B cell (primary cell): ENCODE measurements around the gene CCL26. TPM values are rescaled to one million over a fixed set of nuclear protein-coding genes. Genes with fewer than 3 reads are reported as not detected.

Experiments used
- ATAC-seq: fragments of 200-7000 bp; cut with Tn5 transposase; one replicate; pipeline ENCODE4 v1.10.0; 2021; ENCODE audit warnings: low read depth, mild to moderate bottlenecking, moderate number of reproducible peaks, moderate library complexity
- CTCF ChIA-PET: fragments of 350-600 bp; sonication (Branson Sonifier 250); formaldehyde crosslinking; loops from one replicate; lab custom pipeline; 2021; ENCODE audit warnings: antibody characterized with exemption, inconsistent platforms; lab: Charles Lee
- POLR2A ChIA-PET: fragments of 350-600 bp; sonication (Branson Sonifier 250); formaldehyde crosslinking; loops from one replicate; lab custom pipeline; 2021; ENCODE audit warnings: antibody characterized with exemption; lab: Charles Lee
- DNase-seq: peaks from one replicate; pipeline ENCODE4 v3.0.0; 2013
- H2AFZ ChIP-seq: 2 replicates; pipeline ENCODE4 v1.6.1; 2012; ENCODE audit warnings: mild to moderate bottlenecking, low read depth, low read length; ENCODE audit not compliant: insufficient read depth, poor library complexity, severe bottlenecking
- H3K27ac ChIP-seq, 2 donors: 1 replicate in 1 of 2; 2 replicates in 1 of 2; pipeline ENCODE4 v1.5.1; 2012 to 2013; ENCODE audit warnings: low read length in 2 of 2, mild to moderate bottlenecking in 2 of 2, moderate library complexity in 1 of 2
- H3K27me3 ChIP-seq, 4 experiments: fragments of 200-600 bp in 1 of 4; sonication (generic) in 1 of 4; replicated peaks in 1 of 4; 1 replicate in 2 of 4; 2 replicates in 2 of 4; pipeline versions ENCODE4 v1.6.1 to v1.7.0; 2013 to 2016; ENCODE audit warnings: low read length in 3 of 4, mild to moderate bottlenecking in 2 of 4, mixed read lengths in 1 of 4, moderate library complexity in 1 of 4; ENCODE audit not compliant: insufficient read depth in 4 of 4, control insufficient read depth in 3 of 4; ENCODE audit errors: control extremely low read depth in 1 of 4
- H3K36me3 ChIP-seq, 2 experiments: replicated peaks in 1 of 2; 1 replicate in 1 of 2; 2 replicates in 1 of 2; pipeline versions ENCODE4 v1.6.1 to v1.7.1; 2013; ENCODE audit warnings: low read length in 1 of 2; ENCODE audit not compliant: insufficient read depth in 2 of 2, control insufficient read depth in 1 of 2; ENCODE audit errors: control extremely low read depth in 1 of 2, extremely low read depth in 1 of 2
- H3K4me1 ChIP-seq, 2 donors: fragments of 200-600 bp in 1 of 2; sonication (generic) in 1 of 2; 1 replicate in 1 of 2; 2 replicates in 1 of 2; pipeline versions ENCODE4 v1.5.1 to v1.6.1; 2013 to 2017; ENCODE audit warnings: low read length in 2 of 2; ENCODE audit not compliant: control insufficient read depth in 2 of 2, insufficient read depth in 2 of 2
- H3K4me2 ChIP-seq: replicated peaks from 2 replicates; pipeline ENCODE3; 2012; ENCODE audit warnings: mild to moderate bottlenecking, low read depth, low read length; ENCODE audit not compliant: poor library complexity, severe bottlenecking
- H3K4me3 ChIP-seq, 5 experiments: fragments of 200-600 bp in 1 of 5; sonication (generic) in 1 of 5; 1 replicate in 3 of 5; 2 replicates in 2 of 5; pipeline versions ENCODE4 v1.5.1 to v1.7.0; 2011 to 2016; ENCODE audit warnings: low read length in 4 of 5, mild to moderate bottlenecking in 4 of 5, low read depth in 2 of 5, control low read depth in 1 of 5, moderate library complexity in 1 of 5; ENCODE audit not compliant: insufficient read depth in 1 of 5; ENCODE audit errors: control extremely low read depth in 1 of 5, extremely low read depth in 1 of 5
- H3K79me2 ChIP-seq: fragments of 200-600 bp; sonication (generic); one replicate; pipeline ENCODE4 v1.6.0; 2016; ENCODE audit warnings: low read length; ENCODE audit not compliant: control insufficient read depth, insufficient read depth
- H3K9ac ChIP-seq: fragments of 200-600 bp; sonication (generic); 2 replicates; pipeline ENCODE4 v1.6.1; 2017; ENCODE audit warnings: mild to moderate bottlenecking, low read length, moderate library complexity
- H3K9me3 ChIP-seq, 3 donors: one replicate each; pipeline versions ENCODE4 v1.6.1 to v1.7.1; 2013; ENCODE audit warnings: low read length in 2 of 3; ENCODE audit not compliant: control insufficient read depth in 2 of 3, insufficient read depth in 1 of 3; ENCODE audit errors: control extremely low read depth in 1 of 3
- H4K20me1 ChIP-seq: 2 replicates; pipeline ENCODE4 v1.6.0; 2012; ENCODE audit warnings: mild to moderate bottlenecking, low read length; ENCODE audit not compliant: insufficient read depth, control insufficient read depth, poor library complexity, severe bottlenecking
- H3K27ac Mint-ChIP-seq: one replicate; pipeline ENCODE4 v1.8.0; 2021; ENCODE audit warnings: mixed read lengths
- H3K27me3 Mint-ChIP-seq: one replicate; pipeline ENCODE4 v1.8.0; 2021; ENCODE audit warnings: mixed read lengths
- H3K4me1 Mint-ChIP-seq: one replicate; pipeline ENCODE4 v1.8.0; 2021; ENCODE audit warnings: mixed read lengths
- H3K4me3 Mint-ChIP-seq: one replicate; pipeline ENCODE4 v1.8.0; 2021; ENCODE audit warnings: mixed read lengths
- H3K9me3 Mint-ChIP-seq: one replicate; pipeline ENCODE4 v1.8.0; 2022; ENCODE audit warnings: mixed read lengths; ENCODE audit not compliant: insufficient read depth
- EZH2 ChIP-seq: IDR thresholded peaks from 2 replicates; pipeline ENCODE4 v1.6.1; 2012; ENCODE audit warnings: borderline replicate concordance, low read depth, mild to moderate bottlenecking, moderate library complexity, low read length; ENCODE audit not compliant: insufficient read depth, poor library complexity, severe bottlenecking
- WGBS: methylation state at CpG from one replicate; pipeline ENCODE4 v1.1.5; 2013; ENCODE audit warnings: missing lambda C conversion rate; ENCODE audit not compliant: insufficient coverage; 5-methylcytosine and 5-hydroxymethylcytosine counted together
- intact Hi-C: fragments of 100-400 bp; cut with micrococcal nuclease; formaldehyde crosslinking; loops from one replicate; pipeline ENCODE4 v1.10.0; 2022
- polyA plus RNA-seq: library from polyadenylated mRNA; depleted of rRNA; stranded (reverse); fragments of >200 nt; gene quantifications from 2 replicates; pipeline ENCODE4 v1.2.3, GENCODE V29; 2012
- total RNA-seq, 2 donors: library from RNA; stranded (reverse); fragments of 120-200 nt in 1 of 2; gene quantifications; 1 replicate in 1 of 2; 2 replicates in 1 of 2; pipeline versions ENCODE4 v1.2.3 to v1.2.4, GENCODE V29; 2013 to 2022
- TF ChIP-seq, protein P1 (sequence below): fragments of 200-600 bp; IDR thresholded peaks from one replicate; pipeline ENCODE4 v1.8.0; 2022; ENCODE audit warnings: antibody characterized with exemption, mild to moderate bottlenecking

The CCL26 gene
- total and polyA plus RNA-seq, 2 donors (not counting 1 experiment from before 2014, with no cell fraction given), result not detected

DNA sequence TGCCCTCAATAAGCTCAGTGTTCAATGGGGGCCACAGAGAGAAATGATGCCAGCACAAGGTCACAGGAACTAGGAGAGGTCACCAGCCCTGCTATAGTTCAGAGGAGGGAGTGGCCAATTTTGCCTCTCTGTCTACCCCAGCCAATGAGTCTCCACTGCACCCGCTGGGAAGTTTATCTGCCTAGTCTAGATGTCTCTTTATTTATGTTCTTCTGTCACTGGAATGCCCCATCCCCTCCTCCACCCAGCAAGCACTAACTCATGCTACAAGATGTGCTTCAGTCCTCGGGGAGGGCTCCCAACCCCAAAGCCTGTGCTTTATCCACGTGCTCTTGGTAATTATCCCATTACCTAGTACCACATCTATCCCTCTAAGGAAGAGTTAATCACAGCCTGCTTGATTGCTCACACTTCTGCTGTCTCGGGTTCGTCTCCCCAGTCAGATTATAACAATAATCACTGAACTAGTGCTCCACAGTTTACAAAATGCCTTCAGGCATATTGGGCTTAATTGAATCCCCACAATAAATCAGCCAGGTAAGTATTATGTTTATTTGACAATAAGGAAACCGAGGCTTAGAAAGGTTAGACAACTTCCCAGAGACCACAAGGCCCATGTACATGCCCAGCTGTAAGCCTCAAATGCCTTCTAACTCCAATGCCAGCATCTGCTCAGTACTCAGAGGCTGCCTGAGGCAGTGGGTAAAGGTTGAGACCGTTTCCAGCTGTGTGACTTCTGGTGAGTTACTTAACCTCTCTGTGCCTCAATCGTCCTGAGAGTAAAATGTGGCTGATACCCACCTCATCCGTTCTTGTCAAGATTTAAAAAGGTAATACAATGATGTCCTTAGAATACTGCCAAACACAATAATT lies 37.2 kb downstream of the CCL26 start:
- ATAC-seq, result no peak
- Histone ChIP-seq H3K4me2 (no peak overlapping the region), H4K20me1 (no peaks in the 10 kb centered on the region), H2AFZ (no peak overlapping the region), H3K27me3 (no peaks in the 10 kb centered on the region), H3K9ac (no peak overlapping the region), H3K4me1 (peaks cover 14 to 28% of the 10 kb centered on the region in 2 donors), H3K9me3 (no peaks in the 10 kb centered on the region), H3K27ac (no peak overlapping the region), H3K4me3 (no peak overlapping the region), H3K36me3 (no peaks in the 10 kb centered on the region), H3K79me2 (peaks cover 32% of the 10 kb centered on the region)
- TF ChIP-seq EZH2, result no peak
- TF ChIP-seq, protein P1, sequence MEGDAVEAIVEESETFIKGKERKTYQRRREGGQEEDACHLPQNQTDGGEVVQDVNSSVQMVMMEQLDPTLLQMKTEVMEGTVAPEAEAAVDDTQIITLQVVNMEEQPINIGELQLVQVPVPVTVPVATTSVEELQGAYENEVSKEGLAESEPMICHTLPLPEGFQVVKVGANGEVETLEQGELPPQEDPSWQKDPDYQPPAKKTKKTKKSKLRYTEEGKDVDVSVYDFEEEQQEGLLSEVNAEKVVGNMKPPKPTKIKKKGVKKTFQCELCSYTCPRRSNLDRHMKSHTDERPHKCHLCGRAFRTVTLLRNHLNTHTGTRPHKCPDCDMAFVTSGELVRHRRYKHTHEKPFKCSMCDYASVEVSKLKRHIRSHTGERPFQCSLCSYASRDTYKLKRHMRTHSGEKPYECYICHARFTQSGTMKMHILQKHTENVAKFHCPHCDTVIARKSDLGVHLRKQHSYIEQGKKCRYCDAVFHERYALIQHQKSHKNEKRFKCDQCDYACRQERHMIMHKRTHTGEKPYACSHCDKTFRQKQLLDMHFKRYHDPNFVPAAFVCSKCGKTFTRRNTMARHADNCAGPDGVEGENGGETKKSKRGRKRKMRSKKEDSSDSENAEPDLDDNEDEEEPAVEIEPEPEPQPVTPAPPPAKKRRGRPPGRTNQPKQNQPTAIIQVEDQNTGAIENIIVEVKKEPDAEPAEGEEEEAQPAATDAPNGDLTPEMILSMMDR, result no peak
- ChIA-PET POLR2A (interaction anchor here (0.6 kb wide), 1 partner anchor 71 kb away, joined by 3 read pairs; no protein-coding TSS in a partner anchor), CTCF (no interaction called here)
- DNase-seq, result no peak
- no peaks in the 10 kb centered on the region for H3K27me3 Mint-ChIP-seq
- 93% methylated on average over 4 of the region's 9 CpGs for WGBS
- H3K9me3 Mint-ChIP-seq, result no peaks in the 10 kb centered on the region
- H3K4me3 Mint-ChIP-seq, result no peak overlapping the region
- H3K4me1 Mint-ChIP-seq, result peaks cover 27% of the 10 kb centered on the region
- H3K27ac Mint-ChIP-seq, result no peak overlapping the region
- intact Hi-C loops, result loop anchor here (5.0 to 10.0 kb wide), 2 partner anchors 248 to 660 kb away; partner anchors contain the start of genes POM121C and RCC1L
